NT2/D1 (cell line): Measurements from ENCODE around the gene CCNQ.
A peak's percentile ranks its signal among the peaks of the same experiment; 100 is the strongest.

Experiments used
- DNase-seq: peaks from one replicate; pipeline ENCODE4 v3.0.0-alpha.2; 2011; ENCODE audit warnings: low read depth, low spot score
- H3K27me3 ChIP-seq: 2 replicates; pipeline ENCODE4 v1.6.0; 2011; ENCODE audit warnings: mild to moderate bottlenecking; ENCODE audit not compliant: insufficient read length, insufficient read depth
- H3K36me3 ChIP-seq: 2 replicates; pipeline ENCODE4 v1.6.1; 2011; ENCODE audit warnings: mild to moderate bottlenecking, low read length, mixed read lengths; ENCODE audit not compliant: insufficient read depth, insufficient read length
- H3K4me1 ChIP-seq: 2 replicates; pipeline ENCODE4 v1.5.1; 2011; ENCODE audit not compliant: insufficient read depth, insufficient read length
- H3K4me3 ChIP-seq: 2 replicates; pipeline ENCODE4 v1.5.1; 2011; ENCODE audit warnings: low read depth; ENCODE audit not compliant: insufficient read length
- H3K9ac ChIP-seq: 2 replicates; pipeline ENCODE4 v1.6.0; 2011; ENCODE audit warnings: low read depth; ENCODE audit not compliant: insufficient read length
- H3K9me3 ChIP-seq: 2 replicates; pipeline ENCODE4 v1.5.1; 2011; ENCODE audit warnings: mild to moderate bottlenecking, low read length; ENCODE audit not compliant: insufficient read depth
- SUZ12 ChIP-seq: IDR thresholded peaks from 2 replicates; pipeline ENCODE4 v1.6.1; 2011; ENCODE audit not compliant: insufficient read length, insufficient read depth; ENCODE audit errors: extremely low read depth
- YY1 ChIP-seq: IDR thresholded peaks from 2 replicates; pipeline ENCODE4 v1.6.1; 2011; ENCODE audit not compliant: insufficient read length, insufficient read depth
- ZNF274 ChIP-seq: IDR thresholded peaks from 2 replicates; pipeline ENCODE4 v1.6.1; 2011; ENCODE audit warnings: mild to moderate bottlenecking, low read depth, low read length

CCNQ gene

GRCh38 chrX:153598541-153599191, at the start of gene CCNQ:
TSS of gene CCNQ (minus strand) at chrX:153599139. CDS start at chrX:153599073, 66 bp downstream.
- TF ChIP-seq ZNF274, result no peak
- TF ChIP-seq SUZ12, result no peak
- no peak for TF ChIP-seq YY1
- no peak for DNase-seq
- H3K9ac ChIP-seq, result peak within 1 kb of the TSS; percentile 72

GRCh38 chrX:153647461-153648357, 48.8 kb upstream of the CCNQ start:
- peak overlapping the region; percentile 32 for H3K9ac ChIP-seq

More at GRCh38 chrX:153598541-153599191, at the start of gene CCNQ:
- H3K36me3 ChIP-seq, result peaks cover 13% of the 10 kb centered on the region
- H3K9me3 ChIP-seq, result no peaks in the 10 kb centered on the region
- no peaks in the 10 kb centered on the region for H3K27me3 ChIP-seq
- H3K4me1 ChIP-seq, result no peaks in the 10 kb centered on the region
- peak within 1 kb of the TSS; percentile 53 for H3K4me3 ChIP-seq

GRCh38 chrX:153646620-153647373, 47.9 kb upstream of the CCNQ start, which contains the start of gene DUSP9:
TSS of gene DUSP9 (plus strand) at chrX:153647203. CDS start at chrX:153647954, 751 bp downstream.
- no peak for DNase-seq
- Histone ChIP-seq H3K4me3 (no peak within 1 kb of the TSS), H3K36me3 (no peaks in the 10 kb centered on the region), H3K9ac (peak within 1 kb of the TSS; percentile 32), H3K27me3 (peaks cover 64% of the 10 kb centered on the region), H3K9me3 (no peaks in the 10 kb centered on the region), H3K4me1 (no peaks in the 10 kb centered on the region)
- TF ChIP-seq ZNF274, result no peak
- TF ChIP-seq SUZ12, result no peak
- no peak for TF ChIP-seq YY1

More at GRCh38 chrX:153647461-153648357, 48.8 kb upstream of the CCNQ start:
- H3K27me3 ChIP-seq, result peaks cover 62% of the 10 kb centered on the region
- H3K4me3 ChIP-seq, result no peak overlapping the region
- no peaks in the 10 kb centered on the region for H3K9me3 ChIP-seq
- H3K36me3 ChIP-seq, result no peaks in the 10 kb centered on the region
- H3K4me1 ChIP-seq, result no peaks in the 10 kb centered on the region
- TF ChIP-seq SUZ12, result no peak
- TF ChIP-seq ZNF274, result no peak
- TF ChIP-seq YY1, result no peak
- no peak for DNase-seq

GRCh38 chrX:153645921-153646488, 47.1 kb upstream of the CCNQ start:
- no peaks in the 10 kb centered on the region for H3K36me3 ChIP-seq
- TF ChIP-seq YY1 (no peak), ZNF274 (no peak), SUZ12 (no peak)
- no peak overlapping the region for H3K9ac ChIP-seq
- H3K4me3 ChIP-seq, result no peak overlapping the region
- no peak for DNase-seq
- H3K27me3 ChIP-seq, result peaks cover 70% of the 10 kb centered on the region
- no peaks in the 10 kb centered on the region for H3K9me3 ChIP-seq
- no peaks in the 10 kb centered on the region for H3K4me1 ChIP-seq

- TF ChIP-seq ZNF274, result no peak
- no peak for TF ChIP-seq YY1
- TF ChIP-seq SUZ12, result no peak
- Histone ChIP-seq H3K4me1 (no peaks in the 10 kb centered on the region), H3K9ac (no peak overlapping the region), H3K36me3 (no peaks in the 10 kb centered on the region), H3K4me3 (no peak overlapping the region), H3K27me3 (peaks cover 79% of the 10 kb centered on the region), H3K9me3 (no peaks in the 10 kb centered on the region)
- no peak for DNase-seq
Measured at GRCh38 chrX:153645151-153645550, 46.2 kb upstream of the CCNQ start.

GRCh38 chrX:153644356-153645125, 45.6 kb upstream of the CCNQ start:
- Histone ChIP-seq H3K9ac (peak overlapping the region; percentile 42), H3K4me1 (no peaks in the 10 kb centered on the region), H3K36me3 (no peaks in the 10 kb centered on the region), H3K4me3 (peak overlapping the region; percentile 22), H3K9me3 (no peaks in the 10 kb centered on the region), H3K27me3 (peaks cover 83% of the 10 kb centered on the region)
- no peak for DNase-seq
- TF ChIP-seq SUZ12, result no peak
- no peak for TF ChIP-seq ZNF274
- no peak for TF ChIP-seq YY1
